Suppressor macrophage treated with lipopolysaccharide for 4 hours (primary cell): ENCODE results near the gene PSMA6.
A peak's percentile ranks its signal among the peaks of the same experiment; 100 is the strongest.
"Not testable (repeated sequence)": the region's sequence is repeated elsewhere in the genome, so short reads cannot be mapped to it uniquely, and the experiment has no call there.

Experiments used
- DNase-seq: peaks from one replicate; pipeline ENCODE4 v3.0.0-alpha.2; 2020

The PSMA6 gene

DNA sequence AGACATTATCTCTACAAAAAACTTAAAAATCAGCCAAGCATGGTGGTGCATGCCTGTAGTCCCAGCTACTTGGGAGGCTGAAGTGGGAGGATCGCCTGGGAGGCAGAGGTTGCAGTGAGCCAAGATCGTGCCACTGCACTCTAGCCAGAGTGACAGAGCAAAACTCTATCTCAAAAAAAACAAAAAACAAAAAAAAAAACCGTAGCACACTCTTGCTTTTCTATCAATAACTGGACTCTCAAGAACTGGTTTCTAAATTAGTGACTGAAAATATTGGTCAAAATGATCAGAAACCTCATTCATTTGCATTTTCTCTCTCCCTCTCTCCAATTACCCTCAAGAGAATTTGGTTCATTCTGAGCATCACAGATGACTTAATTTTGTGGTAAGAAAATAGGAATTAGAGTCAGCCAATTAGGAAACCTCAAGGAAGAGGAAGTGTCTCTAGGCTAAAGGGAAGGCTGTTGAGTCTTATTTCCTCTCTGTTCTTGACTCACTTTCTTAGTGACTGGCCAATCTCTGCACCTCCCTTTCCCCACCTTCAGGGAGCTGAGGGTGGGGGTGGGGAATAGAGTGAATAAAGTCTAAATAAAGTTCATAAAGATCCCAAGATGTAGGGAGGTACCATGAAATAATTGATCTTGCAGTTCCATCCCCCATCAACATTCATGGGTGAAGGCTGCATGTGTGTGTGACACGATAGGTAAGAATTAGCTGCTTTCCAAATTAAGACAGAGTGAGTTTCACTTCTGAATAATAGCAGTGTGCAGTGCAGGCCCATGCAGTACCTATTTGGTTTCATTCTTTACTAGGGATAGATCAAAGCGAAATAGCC, 6.8 kb upstream of the PSMA6 start:
- DNase-seq, result peak; percentile 88

DNA sequence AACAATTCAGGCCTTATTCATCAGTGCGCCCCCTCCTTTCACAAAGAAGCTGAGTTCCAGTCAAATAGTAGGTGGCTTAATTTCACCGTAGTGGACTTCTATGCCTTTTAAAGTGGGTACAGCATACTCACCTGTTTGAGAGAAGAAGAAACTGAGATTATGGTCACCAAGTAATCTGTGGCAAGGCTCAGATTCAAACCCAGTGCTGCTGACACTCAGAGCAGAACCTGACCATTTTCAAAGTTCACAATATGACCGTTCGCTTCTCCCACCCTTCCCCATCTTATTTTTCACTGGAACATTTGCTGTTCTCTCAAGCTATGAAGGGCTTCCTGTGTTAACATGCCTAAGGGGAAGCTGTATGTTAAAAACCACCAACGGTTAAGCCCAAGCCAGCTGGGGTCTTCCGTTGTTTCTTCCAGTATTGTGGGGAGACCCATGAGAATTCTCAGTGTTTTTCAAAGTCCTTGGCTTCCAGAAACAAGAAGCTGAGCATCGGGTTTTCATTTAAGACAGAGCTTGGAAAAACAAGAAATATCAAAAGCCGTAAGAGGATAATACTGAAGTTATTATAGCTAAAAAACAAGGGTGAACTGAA, 6.1 kb upstream of the PSMA6 start:
- DNase-seq, result peak; percentile 7

DNA sequence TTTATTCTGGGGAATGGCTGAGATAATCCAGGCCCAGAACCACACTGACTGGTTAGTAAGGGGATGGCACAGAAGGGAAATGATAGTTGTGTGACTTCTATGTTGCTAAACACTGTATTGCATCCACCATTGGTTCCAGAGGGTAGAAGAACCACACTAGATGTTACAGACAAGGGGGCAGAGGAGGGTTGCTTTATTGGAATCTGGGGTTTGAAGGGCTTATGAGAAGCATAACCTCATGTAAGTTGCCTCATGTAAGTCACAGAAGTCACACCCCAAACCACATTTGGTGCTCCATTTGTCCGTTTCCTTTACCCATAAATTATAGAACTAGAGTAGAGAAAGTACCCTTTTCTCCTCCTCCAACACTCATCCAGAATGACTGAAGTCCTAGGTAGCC, 5.5 kb upstream of the PSMA6 start:
- DNase-seq, result peak; percentile 78

DNA sequence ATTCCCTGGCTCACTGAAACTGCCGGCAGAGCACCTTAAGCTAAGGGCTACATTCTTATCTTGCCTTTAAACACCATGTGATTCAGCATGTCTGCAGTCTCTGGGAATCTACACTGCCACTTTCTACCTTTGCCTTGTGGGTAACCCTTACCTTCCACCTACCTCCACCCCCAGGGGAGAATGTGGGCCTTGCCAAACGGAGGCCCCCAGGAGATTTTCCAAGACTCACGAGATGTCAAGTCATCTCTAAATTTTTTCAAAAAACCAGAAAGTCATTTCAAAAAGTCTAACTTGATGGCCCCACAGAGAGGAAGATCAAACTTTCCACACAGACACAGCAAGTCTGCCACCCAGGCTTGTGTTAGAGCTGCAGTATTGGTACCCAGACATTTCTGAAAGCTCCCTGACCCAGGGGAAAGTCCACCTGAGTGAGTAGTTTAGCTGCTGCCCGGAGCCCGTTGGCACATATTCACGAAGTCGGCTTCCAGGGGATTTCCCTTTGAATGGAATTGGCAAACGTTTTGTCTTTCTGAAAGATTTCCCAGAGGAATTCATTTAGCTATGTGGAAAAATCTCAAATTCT, 4.7 kb upstream of the PSMA6 start:
- DNase-seq, result peak; percentile 71

DNA sequence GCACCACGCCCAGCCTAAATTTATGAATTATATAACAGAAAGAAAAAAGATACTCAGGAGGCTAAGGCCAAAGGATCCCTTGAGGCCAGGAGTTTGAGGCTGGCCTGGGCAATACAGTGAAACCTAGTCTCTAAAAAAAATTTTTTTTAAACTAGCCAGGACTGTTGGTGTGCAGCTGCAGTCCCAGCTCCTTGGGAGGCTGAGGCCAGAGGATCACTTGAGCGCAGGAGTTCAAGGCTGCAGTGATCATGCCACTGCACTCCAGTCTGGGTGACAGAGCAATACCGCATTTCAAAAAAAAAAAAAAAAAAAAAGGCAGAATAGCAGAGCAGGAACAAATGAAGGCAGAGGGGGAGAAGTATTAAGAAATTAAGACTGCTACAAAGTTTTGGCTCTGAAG, 2.6 kb upstream of the PSMA6 start:
- DNase-seq, result no peak

DNA sequence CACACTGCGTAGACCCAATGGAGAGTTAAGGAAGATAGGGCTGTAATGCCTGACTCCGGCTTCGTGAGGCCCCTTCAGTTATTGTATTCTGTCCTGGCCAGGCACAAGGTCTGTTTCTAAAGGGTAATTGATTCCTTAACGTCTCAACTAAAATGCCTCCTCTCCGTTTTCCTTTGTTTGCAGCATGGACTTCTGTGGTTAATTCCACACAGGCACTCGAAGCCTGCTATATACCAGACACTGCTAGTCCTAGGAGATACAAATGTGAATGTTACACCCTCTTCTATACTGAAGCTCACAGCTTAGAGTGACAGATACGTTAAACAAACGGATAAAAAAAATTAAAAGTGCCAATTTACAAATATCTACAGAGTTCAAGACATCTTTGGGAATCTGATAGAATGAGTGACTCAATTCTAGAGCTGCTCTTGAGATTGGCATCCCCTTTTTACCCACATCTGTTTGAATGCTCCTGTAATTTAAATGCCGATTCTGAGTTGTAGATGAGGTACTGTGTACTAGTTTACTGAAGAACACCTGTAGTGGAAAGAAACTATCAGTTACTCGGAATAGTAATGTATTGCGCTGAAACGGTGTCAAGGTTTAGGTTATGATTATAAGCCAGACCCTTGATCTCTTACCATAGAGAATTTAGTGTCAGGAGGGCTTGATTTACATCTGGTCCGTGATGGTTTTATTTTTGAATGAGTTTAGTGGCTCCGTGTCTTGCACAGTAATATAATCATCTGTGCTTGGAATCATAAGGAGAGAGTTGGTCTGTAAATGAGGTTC, 784 bp downstream of the PSMA6 start:
- DNase-seq, result peak; percentile 9

DNA sequence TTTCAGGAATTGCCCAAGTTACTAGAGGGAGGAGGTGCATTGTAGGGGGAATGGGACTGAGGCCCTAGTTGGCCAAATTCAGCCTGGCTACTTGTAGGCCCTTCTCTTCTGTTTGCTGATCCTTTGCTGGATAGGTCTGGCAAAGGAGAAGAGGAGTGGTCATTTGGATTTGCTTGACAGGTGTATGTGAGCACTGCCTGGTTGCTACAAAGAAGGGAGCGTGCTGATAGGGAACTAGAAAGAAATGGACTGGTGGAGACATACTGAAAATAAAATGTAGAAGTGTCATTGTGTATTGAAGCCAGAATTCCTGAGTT, 3.6 kb downstream of the PSMA6 start:
- DNase-seq, result peak; percentile 23

DNA sequence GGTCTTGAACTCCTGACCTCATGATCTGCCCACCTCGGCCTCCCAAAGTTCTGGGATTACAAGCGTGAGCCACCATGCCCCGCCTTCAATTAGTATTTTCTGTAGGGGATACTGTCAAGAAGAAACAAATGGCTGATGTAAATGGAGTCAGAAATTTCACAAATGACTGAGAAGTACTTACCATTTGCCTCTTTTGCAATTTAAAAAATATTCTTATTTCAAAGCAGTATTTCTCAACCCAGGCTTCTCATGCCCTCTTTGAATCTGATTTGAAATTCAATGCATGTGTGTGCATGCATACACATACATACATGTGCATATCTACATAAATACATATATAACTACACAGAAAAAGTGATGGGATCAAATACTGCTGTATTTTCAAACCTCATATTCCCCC, 4.4 kb downstream of the PSMA6 start:
- DNase-seq, result peak; percentile 61

DNA sequence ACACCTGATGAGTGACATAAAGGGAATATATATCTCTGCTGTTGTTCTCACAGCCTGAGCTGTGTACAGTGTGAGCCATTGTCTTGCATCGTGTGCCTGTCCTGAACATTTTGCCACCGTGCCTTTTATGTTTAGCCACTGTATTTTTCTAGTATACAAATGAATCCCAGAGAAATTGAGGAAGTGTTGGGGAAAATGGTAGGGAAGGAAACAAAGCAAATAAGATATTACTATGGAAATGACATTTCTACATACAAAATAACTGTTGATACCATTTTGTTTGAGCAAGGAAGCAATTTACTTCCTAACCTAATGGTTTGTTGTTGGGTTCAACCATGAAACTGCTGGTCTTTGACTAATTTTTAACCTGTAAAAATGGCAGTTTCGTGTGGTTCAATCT, 5.5 kb downstream of the PSMA6 start:
- peak; percentile 37 for DNase-seq

DNA sequence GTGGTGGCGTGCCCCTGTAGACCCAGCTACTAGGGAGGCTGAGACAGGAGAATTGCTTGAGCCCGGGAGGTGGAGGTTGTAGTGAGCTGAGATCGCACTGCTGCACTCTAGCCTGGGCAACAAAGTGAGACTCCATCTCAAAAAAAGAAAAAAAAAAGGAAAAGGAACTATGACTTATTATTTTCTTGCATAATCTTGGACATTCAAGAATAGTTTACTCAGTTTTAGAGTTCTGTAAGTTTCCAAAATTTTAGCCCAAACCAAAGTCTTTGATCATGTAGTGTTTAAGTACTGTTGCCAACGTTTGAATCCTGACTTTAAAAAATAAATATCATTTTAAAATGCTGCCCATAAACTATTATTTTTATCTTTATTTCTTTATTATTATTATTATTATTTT, 6.2 kb downstream of the PSMA6 start:
- DNase-seq, result peak; percentile 58

DNA sequence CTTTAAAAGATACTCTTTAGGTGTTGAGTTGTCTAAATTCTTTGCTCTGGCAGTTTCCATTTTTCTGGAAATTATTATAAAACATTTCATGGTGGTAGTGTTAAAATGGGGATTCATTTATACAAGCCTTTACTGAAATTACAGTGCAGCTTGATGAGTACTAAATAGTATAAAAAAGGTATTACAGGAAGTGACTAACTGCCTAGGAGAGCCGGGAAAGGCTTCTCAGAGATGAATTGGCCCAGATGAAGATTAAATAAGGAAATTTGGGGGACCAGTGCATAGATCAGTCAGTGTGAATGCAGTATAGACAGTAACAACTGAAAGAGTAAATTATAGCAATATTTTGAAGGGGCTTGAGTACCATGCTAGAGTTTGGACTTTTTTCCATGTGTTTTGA, 7.5 kb downstream of the PSMA6 start:
- DNase-seq, result no peak

DNA sequence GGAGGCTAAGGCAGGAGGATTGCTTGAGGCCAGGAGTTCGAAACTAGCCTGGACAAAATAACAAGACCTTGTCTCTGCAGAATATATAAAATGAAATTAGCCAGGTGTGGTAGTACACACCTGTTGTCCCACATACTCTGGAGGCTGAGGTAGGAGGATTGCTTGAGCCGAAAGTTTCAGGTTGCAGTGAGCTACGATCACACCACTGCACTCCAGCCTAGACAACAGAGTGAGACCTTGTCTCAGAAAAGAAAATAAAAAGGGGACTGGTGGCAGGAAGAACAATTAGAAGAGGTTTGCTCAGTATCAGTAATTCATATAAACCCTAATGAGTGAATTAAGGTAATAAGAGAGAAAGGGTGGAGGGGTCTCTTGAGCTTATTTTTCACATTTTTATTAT, 8.0 kb downstream of the PSMA6 start:
- no peak for DNase-seq

DNA sequence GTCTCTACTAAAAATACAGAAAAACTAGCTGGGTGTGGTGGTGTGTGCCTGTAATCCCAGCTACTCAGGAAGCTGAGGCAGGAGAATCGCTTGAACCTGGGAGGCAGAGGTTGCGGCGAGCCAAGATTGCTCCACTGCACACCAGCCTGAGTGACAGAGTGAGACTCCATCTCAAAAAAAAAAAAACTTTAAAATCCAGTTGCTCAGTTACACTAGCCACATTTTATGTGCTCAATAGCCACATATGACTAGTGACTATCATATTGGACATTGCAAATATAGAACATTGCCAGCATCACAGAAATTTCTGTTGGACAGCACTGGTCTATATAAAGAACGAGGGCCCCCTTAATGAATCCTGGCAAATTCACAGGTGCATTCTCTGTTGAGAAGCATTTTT, 9.2 kb downstream of the PSMA6 start:
- not testable (repeated sequence) for DNase-seq

DNA sequence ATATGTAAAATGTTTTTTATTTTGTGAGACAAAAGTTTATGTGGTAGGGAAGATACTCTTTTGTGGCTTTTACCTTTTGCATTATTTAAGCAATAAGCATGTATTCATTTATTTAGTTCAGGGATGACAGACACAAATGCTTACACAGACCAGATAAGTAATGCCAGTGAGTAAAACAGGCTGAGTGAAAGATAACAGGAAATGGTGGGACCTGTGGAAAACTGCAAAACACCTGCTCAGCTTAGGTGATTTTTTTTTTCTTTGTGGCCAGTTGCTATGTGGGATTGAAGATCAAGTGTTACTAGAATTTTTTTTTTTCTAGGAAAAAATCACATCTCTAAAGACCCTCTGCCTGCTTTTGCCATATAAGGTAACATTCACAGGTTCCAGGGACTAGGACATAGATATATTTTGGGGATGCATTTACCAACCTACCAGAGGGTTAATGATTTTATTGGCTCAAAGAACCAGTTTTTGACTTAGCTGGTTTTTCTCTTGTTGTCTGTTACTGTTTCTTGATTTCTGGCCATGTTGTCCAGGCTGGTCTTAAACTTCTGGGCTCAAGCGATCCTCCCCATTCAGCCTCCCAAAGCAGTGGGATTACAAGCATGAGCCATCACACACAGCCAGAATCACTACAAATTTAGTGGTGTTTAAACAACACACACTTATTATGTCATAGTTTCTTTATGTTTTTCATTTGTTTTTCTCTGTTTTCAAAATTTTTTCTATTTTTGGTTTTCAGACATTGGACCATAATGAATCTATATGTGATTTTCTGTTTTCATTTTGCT, 9.8 kb downstream of the PSMA6 start:
- no peak for DNase-seq

DNA sequence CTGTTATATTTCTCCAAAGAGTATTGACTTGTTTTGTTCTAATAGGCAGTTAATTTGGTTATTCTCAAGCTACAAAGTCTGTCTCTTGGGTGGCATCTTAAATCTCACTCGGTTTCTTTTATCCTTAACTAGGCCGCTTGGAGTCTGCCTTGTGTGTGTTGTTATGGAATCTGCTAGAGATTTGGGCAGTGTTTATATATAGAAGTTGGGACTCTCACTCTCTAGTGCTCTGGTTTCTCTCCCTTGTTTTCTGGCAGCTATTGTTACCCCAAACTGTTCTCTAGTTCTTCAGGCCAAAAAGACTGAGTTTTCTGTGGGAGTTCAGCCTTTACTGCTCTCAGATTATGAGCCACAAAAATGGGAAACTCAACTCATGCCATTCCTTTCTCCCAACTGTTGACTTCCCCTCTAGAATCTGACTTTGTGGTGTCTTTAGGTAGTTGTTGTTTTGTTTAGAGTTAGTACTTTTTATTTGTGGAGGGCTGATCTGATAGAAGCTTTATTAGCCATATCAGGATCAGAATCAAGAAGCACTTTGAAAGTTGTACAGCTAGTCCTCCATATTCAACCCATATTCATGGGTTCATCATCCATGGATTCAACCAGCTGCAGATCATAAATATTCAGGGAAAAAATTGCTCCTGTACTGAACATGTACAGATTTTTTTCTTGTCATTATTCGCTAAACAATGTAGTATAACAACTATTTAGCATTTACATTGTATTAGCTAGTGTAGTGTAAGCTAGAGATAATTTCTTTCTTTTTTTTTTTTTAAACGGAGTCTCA, 11.2 kb downstream of the PSMA6 start:
- DNase-seq, result no peak

DNA sequence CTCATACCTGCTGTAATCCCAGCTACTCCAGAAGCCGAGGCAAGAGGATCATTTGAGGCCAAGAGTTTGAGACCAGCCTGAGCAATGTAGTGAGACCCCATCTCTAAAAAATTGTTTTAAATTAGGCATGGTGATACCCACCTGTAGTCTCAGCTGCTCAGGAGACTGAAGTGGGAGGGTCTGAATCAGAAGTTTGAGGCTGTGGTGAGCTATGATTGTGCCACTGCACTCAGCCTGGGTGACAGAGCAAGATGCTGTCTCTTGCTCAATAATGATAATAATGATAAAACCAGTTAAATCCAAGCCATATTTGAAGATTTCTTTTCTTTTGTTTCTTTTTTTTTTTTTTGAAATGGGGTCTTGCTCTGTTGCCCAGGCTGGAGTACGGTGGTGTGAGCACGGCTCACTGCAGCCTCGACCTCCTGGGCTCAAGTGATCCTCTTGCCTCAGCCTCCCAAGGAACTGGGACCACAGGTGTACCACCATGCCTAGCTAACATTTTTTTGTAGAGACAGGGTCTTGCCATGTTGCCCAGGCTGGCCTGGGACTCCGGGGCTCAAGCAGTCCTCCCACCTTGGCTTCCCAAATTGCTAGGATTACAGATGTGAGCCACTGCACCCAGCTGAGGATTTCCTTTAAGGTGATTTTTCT, 12.8 kb downstream of the PSMA6 start:
- no peak for DNase-seq

DNA sequence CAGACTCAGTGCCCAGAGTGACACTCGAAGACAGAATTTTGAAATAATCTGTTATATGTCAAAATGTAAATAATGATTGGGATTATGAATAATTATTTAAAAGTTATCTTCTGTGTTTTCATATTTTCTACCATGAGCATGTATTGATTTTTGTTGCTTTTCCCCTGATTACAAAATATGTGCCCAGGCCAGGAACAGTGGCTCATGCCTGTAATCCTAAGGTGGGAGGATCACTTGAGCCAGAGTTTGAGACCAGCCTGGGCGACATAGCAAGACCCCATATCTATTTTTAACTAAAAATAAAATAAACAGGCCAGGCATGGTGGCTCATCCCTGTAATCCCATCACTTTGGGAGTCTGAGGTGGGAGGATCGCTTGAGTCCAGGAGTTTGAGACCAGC, 13.5 kb downstream of the PSMA6 start:
- no peak for DNase-seq

DNA sequence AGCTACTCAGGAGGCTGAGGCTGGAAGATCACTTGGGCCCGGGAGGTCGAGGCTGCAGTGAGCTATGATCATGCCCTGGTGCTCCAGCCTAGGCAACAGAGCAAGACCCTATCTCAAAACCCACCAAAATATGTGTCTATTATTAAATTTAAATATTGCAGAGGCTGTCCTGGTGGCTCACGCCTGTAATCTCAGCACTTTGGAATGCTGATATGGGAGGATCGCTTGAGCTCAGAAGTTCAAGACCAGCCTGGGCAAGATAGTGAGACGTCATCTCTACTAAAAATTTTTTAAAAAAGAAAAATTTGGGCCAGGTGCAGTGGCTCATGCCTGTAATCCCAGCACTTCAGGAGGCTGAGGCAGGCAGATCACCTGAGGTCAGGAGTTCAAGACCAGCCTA, 13.9 kb downstream of the PSMA6 start:
- no peak for DNase-seq

DNA sequence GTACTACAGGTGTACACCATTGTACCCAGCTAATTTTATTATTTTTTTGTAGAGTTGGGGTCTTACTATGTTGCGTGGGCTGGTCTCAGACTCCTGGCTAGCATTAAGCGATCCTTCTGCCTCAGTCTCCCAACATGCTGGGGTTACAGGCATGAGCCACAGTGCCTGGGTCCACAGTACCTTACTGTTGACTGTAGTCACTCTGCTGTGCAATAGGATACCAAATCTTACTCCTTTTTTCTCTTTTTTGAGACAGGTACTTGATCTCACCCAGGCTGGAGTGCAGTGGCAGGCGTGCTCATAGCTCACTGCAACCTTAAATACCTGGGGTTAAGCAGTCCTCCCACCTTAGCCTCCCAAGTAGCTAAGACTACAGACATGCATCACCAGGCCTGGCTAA, 25.6 kb downstream of the PSMA6 start:
- DNase-seq, result no peak

DNA sequence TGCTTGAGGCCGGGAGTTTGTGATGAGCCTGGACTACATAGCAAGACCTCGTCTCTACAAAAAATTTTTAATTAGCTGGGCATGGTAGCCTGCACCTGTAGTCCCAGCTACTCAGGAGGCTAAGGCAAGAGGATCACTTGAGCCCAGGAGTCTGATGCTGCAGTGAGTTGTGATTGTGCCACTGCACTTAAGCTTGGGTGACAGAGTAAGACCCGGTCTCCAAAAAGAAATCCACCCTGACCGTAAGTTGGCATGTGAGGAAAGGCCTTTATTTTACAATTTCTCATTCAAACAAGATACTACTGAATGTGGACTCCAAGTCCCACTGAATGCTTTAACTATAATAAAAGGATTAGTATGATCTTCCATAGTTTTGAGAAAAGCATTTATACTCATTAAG, 27.3 kb downstream of the PSMA6 start:
- no peak for DNase-seq

DNA sequence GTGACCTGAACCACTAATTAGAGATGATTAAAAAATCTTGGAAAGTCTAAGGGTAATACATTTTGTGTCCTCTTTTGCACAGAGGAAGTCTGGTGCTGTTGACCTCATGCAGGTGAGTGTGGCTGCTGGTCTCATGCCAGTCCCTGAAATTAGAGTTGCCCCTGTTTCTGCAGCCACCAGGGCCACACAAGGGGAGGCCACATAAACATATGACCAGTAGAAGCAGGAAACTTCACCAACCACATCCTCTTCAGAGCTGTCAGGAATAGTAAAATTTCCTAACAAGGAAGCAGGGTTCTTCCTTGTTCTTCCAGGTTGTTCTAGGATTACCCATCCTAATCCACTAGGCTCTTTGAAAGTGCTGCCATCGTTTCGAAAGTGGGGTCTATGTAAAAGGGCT, 28.3 kb downstream of the PSMA6 start:
- no peak for DNase-seq

DNA sequence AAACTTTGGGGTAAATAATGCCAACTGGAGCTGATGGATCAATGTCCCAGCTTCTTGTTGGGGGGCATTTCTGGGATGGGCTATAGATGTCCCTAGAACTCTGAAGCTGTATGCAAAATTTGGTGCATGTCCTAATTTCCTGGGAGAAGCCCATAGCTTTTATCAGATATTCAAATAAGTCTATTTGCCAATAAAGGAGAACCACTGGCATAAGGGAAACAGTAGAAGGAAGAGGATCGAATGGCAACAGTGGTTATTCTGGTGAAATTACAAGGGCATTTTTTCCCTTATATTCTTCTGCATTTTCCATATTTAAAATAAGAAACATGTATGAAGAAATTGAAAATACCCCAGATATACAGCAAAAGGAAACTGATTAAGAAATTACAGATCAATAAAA, 34.2 kb downstream of the PSMA6 start:
- DNase-seq, result no peak
